K562 (cell line): ENCODE measurements around the gene AP2A2. TPM values are rescaled to one million over a fixed set of nuclear protein-coding genes. Genes with fewer than 3 reads are reported as not detected.

Source experiments
- ATAC-seq: fragments of 200-7000 bp; cut with Tn5 transposase; 3 replicates; pipeline ENCODE4 v1.9.1; 2020; ENCODE audit warnings: moderate library complexity
- BruUV-seq: library from RNA; stranded (reverse); fragments of 400-500 nt; replicated peaks from 2 replicates; lab custom pipeline; 2021; lab: Mats Ljungman, UMichigan
- CTCF ChIA-PET: fragments of 300-600 bp; formaldehyde crosslinking; extraction: SDS; loops from one replicate; lab custom pipeline; 2021; ENCODE audit warnings: low intra/inter-chr PET ratio; lab: Yijun Ruan, JAX
- POLR2A ChIA-PET: fragments of 300-600, 350-650 bp; sonication (Branson Sonifier 250); formaldehyde crosslinking; extraction: SDS; loops from one replicate; lab custom pipeline; 2021; ENCODE audit warnings: antibody characterized with exemption, inconsistent platforms; lab: Yijun Ruan, JAX
- DNase-seq, 4 experiments: peaks; one replicate each; pipeline versions ENCODE4 v3.0.0 to v3.0.0-alpha.2; 2011 to 2018; ENCODE audit warnings: low spot score in 3 of 4, mixed read lengths in 3 of 4; ENCODE audit errors: extremely low read depth in 1 of 4
- FAIRE-seq: peaks from 2 replicates; lab custom pipeline; 2011; peaks lifted over from hg19 to GRCh38; lab: Jason Lieb, UNC
- H2AFZ ChIP-seq: 2 replicates; pipeline ENCODE4 v1.6.0; 2011; ENCODE audit warnings: low read depth, low read length, control low read depth, inconsistent platforms
- H3K27ac ChIP-seq: fragments of 200-600 bp; 3 replicates; pipeline ENCODE4 v1.8.0; 2011; ENCODE audit warnings: low read depth, mild to moderate bottlenecking, control low read depth, inconsistent platforms, low read length, moderate library complexity, mixed read lengths; ENCODE audit errors: extremely low read depth
- H3K27me3 ChIP-seq, 2 experiments: fragments of 300-600 bp in 1 of 2; 2 replicates in 1 of 2; 3 replicates in 1 of 2; pipeline versions ENCODE4 v1.6.0 to v1.8.0; 2011; ENCODE audit warnings: inconsistent platforms in 2 of 2, low read length in 2 of 2, mild to moderate bottlenecking in 1 of 2, mixed read lengths in 1 of 2, moderate library complexity in 1 of 2; ENCODE audit not compliant: control insufficient read depth in 2 of 2, insufficient read depth in 2 of 2
- H3K36me3 ChIP-seq: fragments of 300-600 bp; 3 replicates; pipeline ENCODE4 v1.8.0; 2011; ENCODE audit warnings: mild to moderate bottlenecking, low read length, inconsistent platforms; ENCODE audit not compliant: control insufficient read depth, insufficient read depth
- H3K4me1 ChIP-seq, 2 experiments: fragments of 200-600 bp in 1 of 2; replicated peaks in 1 of 2; 2 replicates in 1 of 2; 3 replicates in 1 of 2; pipeline versions ENCODE4 v1.5.1 to v1.8.0; 2011; ENCODE audit warnings: inconsistent platforms in 2 of 2, low read length in 2 of 2, mild to moderate bottlenecking in 1 of 2, mixed read lengths in 1 of 2, moderate library complexity in 1 of 2; ENCODE audit not compliant: control insufficient read depth in 2 of 2, insufficient read depth in 2 of 2
- H3K4me2 ChIP-seq: 2 replicates; pipeline ENCODE4 v1.6.1; 2011; ENCODE audit warnings: low read length, control low read depth, inconsistent platforms, mixed read lengths; ENCODE audit not compliant: insufficient read depth
- H3K4me3 ChIP-seq: fragments of 200-600 bp; sonication (generic), shearing (Covaris generic); 2 replicates; pipeline ENCODE4 v1.5.1; 2016; ENCODE audit warnings: control low read depth, inconsistent platforms
- H3K79me2 ChIP-seq: fragments of 200-600 bp; 3 replicates; pipeline ENCODE4 v1.8.0; 2011; ENCODE audit warnings: low read length, inconsistent platforms; ENCODE audit not compliant: control insufficient read depth, insufficient read depth
- H3K9ac ChIP-seq, 2 experiments: 2 replicates each; pipeline versions ENCODE4 v1.6.0 to v1.6.1; 2011; ENCODE audit warnings: low read depth in 2 of 2, low read length in 2 of 2, control low read depth in 1 of 2, inconsistent platforms in 1 of 2, mild to moderate bottlenecking in 1 of 2, mixed read lengths in 1 of 2; ENCODE audit not compliant: insufficient read depth in 1 of 2
- H3K9me1 ChIP-seq: one replicate; pipeline ENCODE4 v1.6.0; 2011; ENCODE audit warnings: inconsistent platforms, mild to moderate bottlenecking, low read length, moderate library complexity; ENCODE audit not compliant: control insufficient read depth, insufficient read depth
- H3K9me3 ChIP-seq: replicated peaks from 2 replicates; pipeline ENCODE4 v1.5.1; 2011; ENCODE audit warnings: low read depth, low read length, inconsistent platforms; ENCODE audit not compliant: control insufficient read depth, insufficient read depth
- H4K20me1 ChIP-seq: replicated peaks from 2 replicates; pipeline ENCODE4 v1.6.1; 2011; ENCODE audit warnings: low read length, inconsistent platforms, mixed read lengths; ENCODE audit not compliant: control insufficient read depth, insufficient read depth
- NFE2L1 ChIP-seq: fragments of 450-650 bp; IDR thresholded peaks from 2 replicates; pipeline ENCODE4 v1.6.1; 2016; ENCODE audit warnings: missing genetic modification characterization, low read depth, mild to moderate bottlenecking, missing compliant biosample characterization, moderate library complexity, borderline replicate concordance
- TRIM25 ChIP-seq: fragments of 450-650 bp; IDR thresholded peaks from 2 replicates; pipeline ENCODE4 v1.7.0; 2016; ENCODE audit warnings: borderline replicate concordance
- WGBS: fragments of 100-300 bp; shearing (Covaris generic); methylation state at CpG from one replicate; pipeline ENCODE4 v1.1.6; 2016; ENCODE audit warnings: low coverage, mixed read lengths; ENCODE audit not compliant: insufficient coverage; ENCODE audit errors: missing lambda C conversion rate; 5-methylcytosine and 5-hydroxymethylcytosine counted together
- in situ Hi-C: fragments of 300-500 bp; cut with MboI; formaldehyde crosslinking; loops from 4 replicates; pipeline ENCODE4 v1.15.0; 2018; ENCODE audit warnings: inconsistent platforms, mixed read lengths
- intact Hi-C: fragments of 100-400 bp; cut with micrococcal nuclease; formaldehyde crosslinking; loops from 2 replicates; pipeline ENCODE4 v1.14.2; 2022
- polyA plus RNA-seq, 8 experiments: library from polyadenylated mRNA; depleted of rRNA in 4 of 8; stranded (reverse) in 5 of 8; unstranded in 3 of 8; fragments of >200 nt; fragmentation: Nextera tagmentation in 2 of 8; fragmentation: Illumina TruSeq in 1 of 8; extraction: Ambion mirVana in 2 of 8; extraction: Trizol in 1 of 8; gene quantifications; 2 replicates each; pipeline versions ENCODE4 v1.2.1 to v1.2.3, GENCODE V29; 2011 to 2014; ENCODE audit warnings: inconsistent platforms in 1 of 8, missing spikeins in 1 of 8
- total RNA-seq, 7 experiments: library from RNA; depleted of rRNA in 6 of 7; stranded (reverse); fragments of >200 nt in 6 of 7; fragmentation: Illumina TruSeq in 2 of 7; extraction: Trizol in 2 of 7; gene quantifications; 2 replicates each; pipeline versions ENCODE4 v1.2.1 to v1.2.3, GENCODE V29; 2011 to 2021; ENCODE audit warnings: low replicate concordance in 1 of 7

AP2A2 gene
- total and polyA plus RNA-seq, 9 of the 15 experiments (the other 6 are each of a cell fraction or from before 2014, with no cell fraction given) = 0.69 to 41.7 (median 15.2) TPM

GRCh38 chr11:952406-953385, 27.0 kb downstream of the AP2A2 start:
- no TSS peak for BruUV-seq
- Histone ChIP-seq H3K79me2 (peaks cover 19% of the 10 kb centered on the region; the same call in 1 of the 3 replicates), H4K20me1 (no peaks in the 10 kb centered on the region), H3K4me1 (peaks cover 0 to 5% of the 10 kb centered on the region in 2 experiments; a peak in 2 of 5 replicates), H3K9me1 (no peaks in the 10 kb centered on the region), H2AFZ (no peak overlapping the region), H3K27ac (no peak overlapping the region), H3K36me3 (peaks cover 6% of the 10 kb centered on the region; the same call in 2 of the 3 replicates), H3K27me3 (no peaks in the 10 kb centered on the region), H3K4me2 (no peak overlapping the region), H3K4me3 (no peak overlapping the region), H3K9ac (no peak overlapping the region), H3K9me3 (peaks cover 8% of the 10 kb centered on the region)
- peak; percentile 63 for ATAC-seq
- intact Hi-C loops = no loop called here
- in situ Hi-C loops = no loop called here
- TF ChIP-seq NFE2L1 (no peak), TRIM25 (no peak)
- ChIA-PET CTCF (no interaction called here), POLR2A (interaction anchor here (0.6 to 2.0 kb wide), 4 partner anchors 9 to 29 kb away, joined by 3 to 13 read pairs (median 4); no protein-coding TSS in a partner anchor)
- no peak for FAIRE-seq
- DNase-seq = no peak
- WGBS = 62% methylated on average over 17 of the region's 18 CpGs
